ENCODE results near the gene RWDD2A.

Gene RWDD2A

DNA sequence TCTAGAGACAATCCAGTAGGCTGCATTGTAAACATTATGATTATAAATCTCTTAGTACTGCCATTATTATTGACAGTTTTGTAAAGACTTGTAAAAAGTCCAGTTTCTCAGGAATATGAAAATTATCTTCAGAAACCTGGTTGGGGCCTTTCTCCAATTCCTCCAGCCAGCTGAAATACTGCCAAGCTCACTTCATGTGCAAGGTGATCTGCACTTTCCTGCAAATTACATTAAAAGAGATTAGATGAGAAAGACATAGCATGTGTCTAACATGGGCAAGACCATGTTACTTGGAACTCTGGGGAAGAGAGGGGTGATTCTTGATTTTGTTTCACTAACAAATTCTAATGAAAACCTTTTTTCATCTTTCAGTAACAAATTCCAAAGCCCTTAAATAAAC, 24.1 kb upstream of the RWDD2A start:
- H3K4me3 ChIP-seq (IDR thresholded peaks at IDR 0.05; ENCODE audit: insufficient read depth, low read depth, low read length): no peak overlapping the region
- H3K9ac ChIP-seq: no peak overlapping the region
- TF ChIP-seq, protein P1, sequence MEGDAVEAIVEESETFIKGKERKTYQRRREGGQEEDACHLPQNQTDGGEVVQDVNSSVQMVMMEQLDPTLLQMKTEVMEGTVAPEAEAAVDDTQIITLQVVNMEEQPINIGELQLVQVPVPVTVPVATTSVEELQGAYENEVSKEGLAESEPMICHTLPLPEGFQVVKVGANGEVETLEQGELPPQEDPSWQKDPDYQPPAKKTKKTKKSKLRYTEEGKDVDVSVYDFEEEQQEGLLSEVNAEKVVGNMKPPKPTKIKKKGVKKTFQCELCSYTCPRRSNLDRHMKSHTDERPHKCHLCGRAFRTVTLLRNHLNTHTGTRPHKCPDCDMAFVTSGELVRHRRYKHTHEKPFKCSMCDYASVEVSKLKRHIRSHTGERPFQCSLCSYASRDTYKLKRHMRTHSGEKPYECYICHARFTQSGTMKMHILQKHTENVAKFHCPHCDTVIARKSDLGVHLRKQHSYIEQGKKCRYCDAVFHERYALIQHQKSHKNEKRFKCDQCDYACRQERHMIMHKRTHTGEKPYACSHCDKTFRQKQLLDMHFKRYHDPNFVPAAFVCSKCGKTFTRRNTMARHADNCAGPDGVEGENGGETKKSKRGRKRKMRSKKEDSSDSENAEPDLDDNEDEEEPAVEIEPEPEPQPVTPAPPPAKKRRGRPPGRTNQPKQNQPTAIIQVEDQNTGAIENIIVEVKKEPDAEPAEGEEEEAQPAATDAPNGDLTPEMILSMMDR (conservative IDR thresholded peaks at IDR 0.05; ENCODE audit: low read depth, low read length): no peak
- no peaks in the 10 kb centered on the region for H3K36me3 ChIP-seq (ENCODE audit: insufficient read depth)
- no peak overlapping the region for H2AFZ ChIP-seq (ENCODE audit: low read depth)
- no peaks in the 10 kb centered on the region for H3K79me2 ChIP-seq (ENCODE audit: insufficient read depth, low read depth)
- no peaks in the 10 kb centered on the region for H4K20me1 ChIP-seq (ENCODE audit: insufficient read depth)
- no peak overlapping the region for H3K27ac ChIP-seq
- H3K4me1 ChIP-seq (ENCODE audit: low read depth, poor library complexity, severe bottlenecking): peaks cover 5% of the 10 kb centered on the region
- no peak overlapping the region for H3K4me2 ChIP-seq
- H3K27me3 ChIP-seq (ENCODE audit: insufficient read depth, low read depth): no peaks in the 10 kb centered on the region

DNA sequence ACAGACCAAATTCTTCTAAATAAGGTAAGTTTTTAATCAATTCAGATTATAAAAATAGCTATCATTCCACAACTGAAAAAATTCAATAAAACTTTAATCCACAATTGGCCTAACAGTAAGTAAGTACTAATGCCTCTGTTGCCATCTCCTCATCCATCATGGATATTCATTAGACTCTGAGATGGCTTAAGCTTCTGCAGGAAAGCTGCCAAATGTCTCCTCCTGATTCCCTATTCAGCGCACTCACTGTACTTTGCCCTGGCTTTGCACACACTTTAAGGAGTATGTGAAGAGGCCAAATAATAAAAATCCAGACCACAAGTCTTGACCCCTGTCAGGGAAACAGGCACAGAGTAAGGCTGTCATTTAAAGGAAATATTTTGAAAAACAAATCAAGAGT, 23.6 kb upstream of the RWDD2A start:
- no peak overlapping the region for H3K27ac ChIP-seq
- no peaks in the 10 kb centered on the region for H3K36me3 ChIP-seq (ENCODE audit: insufficient read depth)
- no peak overlapping the region for H3K4me2 ChIP-seq
- H3K4me1 ChIP-seq (ENCODE audit: low read depth, poor library complexity, severe bottlenecking): peaks cover 5% of the 10 kb centered on the region
- no peaks in the 10 kb centered on the region for H3K27me3 ChIP-seq (ENCODE audit: insufficient read depth, low read depth)
- H2AFZ ChIP-seq (ENCODE audit: low read depth): no peak overlapping the region
- TF ChIP-seq, protein P1 (conservative IDR thresholded peaks at IDR 0.05; ENCODE audit: low read depth, low read length): no peak
- no peaks in the 10 kb centered on the region for H3K79me2 ChIP-seq (ENCODE audit: insufficient read depth, low read depth)
- H3K4me3 ChIP-seq (IDR thresholded peaks at IDR 0.05; ENCODE audit: insufficient read depth, low read depth, low read length): no peak overlapping the region
- no peaks in the 10 kb centered on the region for H4K20me1 ChIP-seq (ENCODE audit: insufficient read depth)
- H3K9ac ChIP-seq: no peak overlapping the region

DNA sequence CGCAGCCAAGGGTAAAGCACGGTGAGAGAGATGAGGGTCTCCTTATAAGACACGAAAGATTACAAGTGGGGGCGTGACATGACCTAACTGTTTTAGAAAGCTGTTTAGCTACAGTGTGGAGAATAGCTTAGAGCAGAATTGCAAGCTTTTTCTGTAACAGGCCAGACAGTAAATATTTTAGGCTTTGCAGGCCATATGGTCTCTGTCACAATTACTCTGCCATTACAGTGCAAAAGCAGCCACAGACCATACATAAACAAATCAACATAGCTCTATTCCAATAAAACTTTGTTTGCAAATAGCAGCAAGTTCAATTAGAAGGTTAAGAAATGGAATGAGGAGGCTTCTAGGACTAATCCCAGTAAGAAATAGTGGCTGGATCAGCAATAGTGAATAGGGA, 16.9 kb upstream of the RWDD2A start:
- no peak overlapping the region for H3K4me2 ChIP-seq
- TF ChIP-seq, protein P1 (conservative IDR thresholded peaks at IDR 0.05; ENCODE audit: low read depth, low read length): no peak
- H4K20me1 ChIP-seq (ENCODE audit: insufficient read depth): no peaks in the 10 kb centered on the region
- H3K9ac ChIP-seq: no peak overlapping the region
- no peaks in the 10 kb centered on the region for H3K79me2 ChIP-seq (ENCODE audit: insufficient read depth, low read depth)
- no peaks in the 10 kb centered on the region for H3K27me3 ChIP-seq (ENCODE audit: insufficient read depth, low read depth)
- no peak overlapping the region for H3K27ac ChIP-seq
- no peak overlapping the region for H3K4me3 ChIP-seq (IDR thresholded peaks at IDR 0.05; ENCODE audit: insufficient read depth, low read depth, low read length)
- no peak overlapping the region for H2AFZ ChIP-seq (ENCODE audit: low read depth)
- no peaks in the 10 kb centered on the region for H3K4me1 ChIP-seq (ENCODE audit: low read depth, poor library complexity, severe bottlenecking)
- no peaks in the 10 kb centered on the region for H3K36me3 ChIP-seq (ENCODE audit: insufficient read depth)

DNA sequence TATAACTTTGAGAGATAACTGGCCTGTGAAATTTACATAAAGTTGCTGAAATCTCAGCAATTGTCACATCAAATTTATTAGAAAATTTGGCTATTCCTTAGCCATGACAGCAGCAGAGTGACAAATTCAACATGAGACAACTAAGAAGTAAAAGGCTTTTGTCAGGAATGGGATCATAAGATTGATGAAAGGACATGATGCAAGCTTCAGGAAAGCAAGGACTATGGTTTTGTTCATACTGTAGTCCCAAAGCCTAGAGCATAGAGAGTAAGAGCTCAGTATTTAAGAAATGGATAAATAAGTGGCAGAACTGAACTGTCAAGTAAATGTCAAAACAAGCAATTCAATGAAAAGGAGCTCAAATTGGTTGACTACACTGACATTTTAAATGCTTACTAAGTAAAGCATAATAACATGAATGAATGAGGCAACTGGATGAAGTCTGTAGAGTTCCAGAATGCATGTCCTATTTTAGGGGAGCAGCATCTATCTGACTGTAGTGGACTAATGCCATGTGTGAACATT, 12.7 kb upstream of the RWDD2A start:
- H3K79me2 ChIP-seq (ENCODE audit: insufficient read depth, low read depth): no peaks in the 10 kb centered on the region
- no peaks in the 10 kb centered on the region for H3K4me1 ChIP-seq (ENCODE audit: low read depth, poor library complexity, severe bottlenecking)
- no peak overlapping the region for H3K27ac ChIP-seq
- H3K36me3 ChIP-seq (ENCODE audit: insufficient read depth): no peaks in the 10 kb centered on the region
- TF ChIP-seq, protein P1 (conservative IDR thresholded peaks at IDR 0.05; ENCODE audit: low read depth, low read length): no peak
- no peak overlapping the region for H2AFZ ChIP-seq (ENCODE audit: low read depth)
- H3K4me2 ChIP-seq: no peak overlapping the region
- H3K9ac ChIP-seq: no peak overlapping the region
- no peak overlapping the region for H3K4me3 ChIP-seq (IDR thresholded peaks at IDR 0.05; ENCODE audit: insufficient read depth, low read depth, low read length)
- no peaks in the 10 kb centered on the region for H4K20me1 ChIP-seq (ENCODE audit: insufficient read depth)
- no peaks in the 10 kb centered on the region for H3K27me3 ChIP-seq (ENCODE audit: insufficient read depth, low read depth)

Data from KMS-11 (cell line).